HepG2 (cell line): ENCODE measurements around the gene TMCC2. TPM values are rescaled to one million over a fixed set of nuclear protein-coding genes. Genes with fewer than 3 reads are reported as not detected.

Source experiments
- CSRNP2 ChIP-seq: sonication (generic); formaldehyde crosslinking; conservative IDR thresholded peaks from 2 replicates; pipeline ENCODE4 v1.8.0; 2022; ENCODE audit warnings: low read depth, missing genetic modification reagents
- GTF3A ChIP-seq: sonication (generic); formaldehyde crosslinking; conservative IDR thresholded peaks from 2 replicates; pipeline ENCODE4 v1.4.0; 2020; ENCODE audit warnings: mild to moderate bottlenecking, missing genetic modification reagents
- JARID2 ChIP-seq: sonication (generic); formaldehyde crosslinking; IDR thresholded peaks from 2 replicates; pipeline ENCODE4 v1.8.1; 2023; ENCODE audit warnings: missing genetic modification reagents, inconsistent platforms; ENCODE audit not compliant: insufficient replicate concordance
- KLF9 ChIP-seq: IDR thresholded peaks from 2 replicates; pipeline ENCODE4 v1.6.1; 2016; ENCODE audit warnings: low read depth
- LBX2 ChIP-seq: sonication (generic); formaldehyde crosslinking; IDR thresholded peaks from 2 replicates; pipeline ENCODE4 v1.5.0; 2020; ENCODE audit warnings: missing genetic modification reagents, mild to moderate bottlenecking, borderline replicate concordance
- NR1H2 ChIP-seq: sonication (generic); formaldehyde crosslinking; IDR thresholded peaks from 2 replicates; pipeline ENCODE4 v1.8.1; 2022; ENCODE audit warnings: low read depth, missing genetic modification reagents, borderline replicate concordance
- PITX1 ChIP-seq: sonication (generic); formaldehyde crosslinking; IDR thresholded peaks from 2 replicates; pipeline ENCODE4 v1.5.1; 2020; ENCODE audit warnings: mild to moderate bottlenecking, missing genetic modification reagents
- ZFP91 ChIP-seq: sonication (generic); formaldehyde crosslinking; IDR thresholded peaks from 2 replicates; pipeline ENCODE4 v1.9.0; 2022; ENCODE audit warnings: missing genetic modification reagents, mild to moderate bottlenecking, borderline replicate concordance
- ZNF207 ChIP-seq: fragments of 450-650 bp; IDR thresholded peaks from 2 replicates; pipeline ENCODE4 v1.6.1; 2016; ENCODE audit warnings: antibody characterized with exemption, borderline replicate concordance
- ZNF451 ChIP-seq: sonication (generic); formaldehyde crosslinking; IDR thresholded peaks from 2 replicates; pipeline ENCODE4 v1.5.0; 2020; ENCODE audit warnings: mild to moderate bottlenecking, missing genetic modification reagents
- ZNF781 ChIP-seq: sonication (generic); formaldehyde crosslinking; IDR thresholded peaks from 2 replicates; pipeline ENCODE4 v1.5.1; 2020; ENCODE audit warnings: borderline replicate concordance, mild to moderate bottlenecking, missing genetic modification reagents; ENCODE audit errors: not compliant biosample characterization
- ZSCAN21 ChIP-seq: sonication (generic); formaldehyde crosslinking; IDR thresholded peaks from 2 replicates; pipeline ENCODE4 v1.8.0; 2022; ENCODE audit warnings: mild to moderate bottlenecking, missing genetic modification reagents, moderate library complexity, borderline replicate concordance
- polyA plus RNA-seq, 8 experiments: library from polyadenylated mRNA; depleted of rRNA in 3 of 8; stranded (reverse) in 7 of 8; unstranded in 1 of 8; fragments of >200 nt; fragmentation: Illumina TruSeq in 4 of 8; extraction: Trizol in 4 of 8; gene quantifications; 2 replicates each; pipeline versions ENCODE4 v1.2.1 to v1.2.3, GENCODE V29; 2011 to 2016; ENCODE audit warnings: low read depth in 4 of 8, missing spikeins in 1 of 8, mixed read lengths in 1 of 8; ENCODE audit not compliant: insufficient read depth in 1 of 8
- total RNA-seq, 5 experiments: library from RNA; depleted of rRNA; stranded (reverse); fragments of >200 nt; fragmentation: Illumina TruSeq; extraction: Trizol; gene quantifications; 2 replicates each; pipeline ENCODE4 v1.2.3, GENCODE V29; 2016; ENCODE audit warnings: low read depth in 1 of 5

The TMCC2 gene
- total and polyA plus RNA-seq, 2 of the 13 experiments (the other 11 are each of a cell fraction or from before 2014, with no cell fraction given) = 0.12 to 0.24 TPM

GRCh38 chr1:205317311-205317917, 89.7 kb downstream of the TMCC2 start (continued):
- TF ChIP-seq ZNF781 (CRISPR knock-in tag) = no peak
- TF ChIP-seq ZSCAN21 (CRISPR knock-in tag) = 0 out of 2 replicates have a peak, but pooled peaks have one; percentile 45
- TF ChIP-seq KLF9 (CRISPR knock-in tag) = no peak
- no peak for TF ChIP-seq CSRNP2
- TF ChIP-seq GTF3A (CRISPR knock-in tag) = no peak
- no peak for TF ChIP-seq ZNF207
- no peak for TF ChIP-seq NR1H2 (CRISPR knock-in tag)
- 0 out of 2 replicates have a peak, but pooled peaks have one; percentile 37 for TF ChIP-seq ZNF451 (CRISPR knock-in tag)
- peak; percentile 20; the same call in 1 of the 2 replicates for TF ChIP-seq ZFP91 (CRISPR knock-in tag)
- TF ChIP-seq LBX2 = no peak
- no peak for TF ChIP-seq JARID2 (CRISPR knock-in tag)
- 0 out of 2 replicates have a peak, but pooled peaks have one; percentile 16 for TF ChIP-seq PITX1 (CRISPR knock-in tag)
